Right hindlimb (tissue), 1 donor: ENCODE measurements around the gene SH3RF3.

Source experiments
- DNase-seq: peaks from one replicate; pipeline ENCODE4 v3.0.0-alpha.2; 2018

Gene SH3RF3

GRCh38 chr2:109513749-109514588 is 385.0 kb downstream of the SH3RF3 start:
- DNase-seq: peak; percentile 75

GRCh38 chr2:109514857-109515256 is 385.9 kb downstream of the SH3RF3 start:
- DNase-seq: no peak

GRCh38 chr2:109516445-109517117 is 387.6 kb downstream of the SH3RF3 start:
- peak; percentile 48 for DNase-seq

GRCh38 chr2:109517118-109517889 is 388.3 kb downstream of the SH3RF3 start:
- no peak for DNase-seq

- DNase-seq: no peak
Measured at GRCh38 chr2:109519513-109519912, 390.5 kb downstream of the SH3RF3 start.

- DNase-seq: no peak
Measured at GRCh38 chr2:109521233-109522062, 392.4 kb downstream of the SH3RF3 start.

- DNase-seq: no peak
Measured at GRCh38 chr2:109522063-109522374, 393.0 kb downstream of the SH3RF3 start.

- no peak for DNase-seq
Measured at GRCh38 chr2:109523121-109523520, 394.1 kb downstream of the SH3RF3 start.

- DNase-seq: no peak
Measured at GRCh38 chr2:109523536-109524361, 394.7 kb downstream of the SH3RF3 start.

GRCh38 chr2:109525836-109526235 is 396.8 kb downstream of the SH3RF3 start:
- no peak for DNase-seq

- DNase-seq: no peak
Measured at GRCh38 chr2:109526442-109526970, 397.5 kb downstream of the SH3RF3 start.

- DNase-seq: no peak
Measured at GRCh38 chr2:109527079-109527478, 398.1 kb downstream of the SH3RF3 start.

GRCh38 chr2:109527846-109528705 is 399.1 kb downstream of the SH3RF3 start:
- DNase-seq: no peak

GRCh38 chr2:109528811-109529501 is 400.0 kb downstream of the SH3RF3 start:
- no peak for DNase-seq

- DNase-seq: no peak
Measured at GRCh38 chr2:109529532-109530449, 400.8 kb downstream of the SH3RF3 start.

- no peak for DNase-seq
Measured at GRCh38 chr2:109530712-109531111, 401.7 kb downstream of the SH3RF3 start.

GRCh38 chr2:109531221-109531620 is 402.2 kb downstream of the SH3RF3 start:
- no peak for DNase-seq

- no peak for DNase-seq
Measured at GRCh38 chr2:109531896-109532727, 403.1 kb downstream of the SH3RF3 start.
